Esophagus muscularis mucosa (tissue), 3 donors: ENCODE measurements around the gene FBXO21.

Source experiments
- CTCF ChIP-seq, 3 experiments: fragments of 200-600 bp in 2 of 3; fragments of 450-650 bp in 1 of 3; sonication (generic) in 2 of 3; IDR thresholded peaks; one replicate each; pipeline ENCODE4 v1.5.1; 2017 to 2019; ENCODE audit warnings: antibody characterized with exemption in 3 of 3, mild to moderate bottlenecking in 2 of 3, moderate library complexity in 1 of 3
- POLR2A ChIP-seq: fragments of 450-650 bp; IDR thresholded peaks from one replicate; pipeline ENCODE4 v1.6.1; 2017; ENCODE audit warnings: antibody characterized with exemption, moderate library complexity, mild to moderate bottlenecking, low read depth
- POLR2AphosphoS5 ChIP-seq, 2 donors: sonication (generic); formaldehyde crosslinking; IDR thresholded peaks; one replicate each; pipeline ENCODE4 v1.6.1; 2017; ENCODE audit warnings: antibody characterized with exemption in 2 of 2

DNA sequence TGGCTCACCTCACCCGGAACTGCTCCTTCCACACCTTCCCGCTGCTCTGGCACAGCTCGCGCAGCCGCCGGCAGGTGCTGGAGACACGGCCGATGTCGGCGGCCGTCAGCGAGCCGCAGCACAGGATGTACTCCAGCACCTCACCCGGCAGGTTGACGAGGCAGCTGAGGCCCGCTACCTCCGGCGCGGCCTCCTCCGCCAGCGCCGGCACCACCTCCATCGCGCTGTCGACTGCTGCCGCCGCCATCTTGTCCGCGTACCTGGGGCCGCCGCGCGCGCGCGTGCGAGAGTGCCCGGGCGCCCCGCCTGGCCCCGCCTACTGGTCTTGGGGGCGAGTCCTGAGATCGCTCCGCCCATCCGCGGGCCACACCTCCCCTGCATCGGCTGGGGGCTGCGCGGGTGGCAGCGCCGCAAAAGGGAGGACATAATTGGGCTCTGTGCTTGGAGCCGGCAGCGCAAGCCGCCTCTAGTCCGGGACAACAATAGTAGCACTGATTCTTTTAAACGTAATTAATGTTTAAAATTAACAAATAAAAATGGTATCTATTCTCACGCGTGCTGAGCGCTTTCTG is at the start of gene FBXO21:
- TF ChIP-seq CTCF (IDR thresholded peaks at IDR 0.05) (no peak), POLR2A (no peak), POLR2AphosphoS5 (IDR thresholded peaks at IDR 0.05) (peak; percentile 87 to 91)
